Omental fat pad (tissue), 4 donors: Measurements from ENCODE around the gene WDR76. TPM values are rescaled to one million over a fixed set of nuclear protein-coding genes. Genes with fewer than 3 reads are reported as not detected.

Source experiments
- ATAC-seq: fragments of 150-250 bp; one replicate; pipeline ENCODE4 v1.9.1; 2016; ENCODE audit warnings: mild to moderate bottlenecking, moderate library complexity; ENCODE audit not compliant: low FRiP score
- DNase-seq: peaks from one replicate; pipeline ENCODE4 v3.0.0-alpha.2; 2019; ENCODE audit warnings: low spot score
- total RNA-seq, 4 donors: library from RNA; depleted of rRNA; stranded (reverse); fragments of >200 nt; gene quantifications; one replicate each; pipeline ENCODE4 v1.1.0, GENCODE V29; 2016
- TF ChIP-seq, protein P1 (sequence below), 3 donors: fragments of 450-650 bp; IDR thresholded peaks; one replicate each; pipeline ENCODE4 v1.5.1; 2016 to 2017; ENCODE audit warnings: antibody characterized with exemption in 3 of 3, mild to moderate bottlenecking in 3 of 3, moderate library complexity in 2 of 3

Gene WDR76
- total RNA-seq, 4 donors from 2014 or later = 2.0 to 9.9 (median 3.2) TPM

DNA sequence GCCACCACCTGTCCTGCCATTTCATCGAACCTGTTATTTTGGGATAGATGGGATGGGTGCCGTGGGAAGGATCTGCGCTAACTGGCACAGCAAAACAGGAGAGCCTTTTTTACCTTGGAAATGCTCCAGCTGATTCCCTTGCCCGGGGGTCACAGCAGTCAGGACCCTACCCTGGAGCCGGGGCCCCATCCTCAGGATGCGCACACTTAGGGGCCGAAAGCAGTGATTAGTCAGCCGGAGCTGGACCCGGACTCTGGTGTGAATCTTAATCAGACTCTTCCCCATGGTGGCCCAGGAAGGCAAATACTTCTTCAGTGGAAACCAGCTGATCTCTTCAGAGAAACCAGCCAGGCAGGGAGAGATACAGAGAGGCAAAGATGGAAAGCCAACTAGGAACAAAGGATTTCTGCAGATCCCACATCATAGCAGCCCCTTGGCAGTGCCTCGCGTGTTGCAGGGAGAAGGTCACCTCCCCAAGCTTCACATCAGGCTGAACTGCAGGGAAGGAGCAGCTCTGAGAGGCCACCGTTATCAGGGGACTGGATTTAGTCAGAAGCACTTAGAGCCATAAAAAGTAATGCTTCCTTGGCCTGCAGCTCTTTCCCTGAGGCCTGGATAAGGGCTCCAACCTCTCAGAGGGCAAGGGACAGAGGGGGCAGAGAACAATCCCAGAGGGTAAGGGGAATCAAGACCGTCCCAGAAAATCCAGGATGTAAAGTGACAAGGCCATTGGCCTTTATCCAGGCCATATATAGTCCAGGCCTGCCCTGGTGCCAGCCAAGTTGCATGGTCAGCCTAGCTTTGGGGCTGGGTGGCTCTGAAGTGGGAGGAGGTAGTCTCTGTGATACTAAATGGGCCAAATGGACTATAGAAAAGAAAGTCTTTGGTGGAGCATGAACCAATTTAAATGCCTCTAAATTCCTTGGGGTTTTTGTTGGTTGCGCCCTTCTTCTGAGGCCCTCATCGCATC is 52.9 kb downstream of the WDR76 start:
- TF ChIP-seq, protein P1, sequence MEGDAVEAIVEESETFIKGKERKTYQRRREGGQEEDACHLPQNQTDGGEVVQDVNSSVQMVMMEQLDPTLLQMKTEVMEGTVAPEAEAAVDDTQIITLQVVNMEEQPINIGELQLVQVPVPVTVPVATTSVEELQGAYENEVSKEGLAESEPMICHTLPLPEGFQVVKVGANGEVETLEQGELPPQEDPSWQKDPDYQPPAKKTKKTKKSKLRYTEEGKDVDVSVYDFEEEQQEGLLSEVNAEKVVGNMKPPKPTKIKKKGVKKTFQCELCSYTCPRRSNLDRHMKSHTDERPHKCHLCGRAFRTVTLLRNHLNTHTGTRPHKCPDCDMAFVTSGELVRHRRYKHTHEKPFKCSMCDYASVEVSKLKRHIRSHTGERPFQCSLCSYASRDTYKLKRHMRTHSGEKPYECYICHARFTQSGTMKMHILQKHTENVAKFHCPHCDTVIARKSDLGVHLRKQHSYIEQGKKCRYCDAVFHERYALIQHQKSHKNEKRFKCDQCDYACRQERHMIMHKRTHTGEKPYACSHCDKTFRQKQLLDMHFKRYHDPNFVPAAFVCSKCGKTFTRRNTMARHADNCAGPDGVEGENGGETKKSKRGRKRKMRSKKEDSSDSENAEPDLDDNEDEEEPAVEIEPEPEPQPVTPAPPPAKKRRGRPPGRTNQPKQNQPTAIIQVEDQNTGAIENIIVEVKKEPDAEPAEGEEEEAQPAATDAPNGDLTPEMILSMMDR (IDR thresholded peaks at IDR 0.05) = no peak
- DNase-seq (no peak), ATAC-seq (no peak)

DNA sequence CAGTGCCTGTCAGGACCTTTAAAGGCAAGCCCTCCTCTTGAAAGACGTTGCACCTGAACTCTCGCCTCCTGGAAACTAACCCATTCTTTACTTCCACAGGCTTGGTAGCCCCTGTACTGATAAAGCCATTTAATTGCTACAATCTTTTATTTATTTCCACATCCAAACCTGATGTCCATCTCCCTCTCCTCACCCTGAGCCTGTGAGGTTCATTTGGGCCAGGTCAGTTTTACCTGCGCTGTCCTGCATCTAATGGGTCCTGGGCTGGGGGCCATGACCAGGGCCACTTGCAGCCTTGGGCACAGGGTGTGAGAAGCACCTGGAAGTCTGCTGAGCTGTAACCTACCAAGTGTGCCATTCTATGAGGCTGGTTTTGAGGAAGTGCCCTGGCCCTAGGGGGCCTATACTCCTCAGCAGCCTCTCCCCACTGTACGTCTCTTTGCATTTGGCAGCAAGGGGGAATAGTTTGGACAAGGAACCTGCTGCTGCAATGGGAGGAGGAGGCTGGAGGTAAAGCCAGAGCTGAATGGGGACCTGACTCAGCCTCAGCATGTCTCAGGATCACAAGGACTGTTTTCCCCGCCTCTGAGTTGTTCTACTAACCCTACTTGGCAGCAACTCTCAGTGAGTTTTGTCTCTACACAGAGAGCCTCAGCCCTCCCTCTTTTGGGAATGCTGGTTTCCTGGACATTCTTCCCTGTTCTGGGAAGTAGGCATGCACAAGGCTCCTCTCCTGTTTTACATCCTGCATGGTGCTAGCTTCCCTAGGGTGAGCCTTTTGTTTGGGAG is 53.8 kb downstream of the WDR76 start:
- no peak for DNase-seq
- TF ChIP-seq, protein P1 (IDR thresholded peaks at IDR 0.05) = no peak
- no peak for ATAC-seq

DNA sequence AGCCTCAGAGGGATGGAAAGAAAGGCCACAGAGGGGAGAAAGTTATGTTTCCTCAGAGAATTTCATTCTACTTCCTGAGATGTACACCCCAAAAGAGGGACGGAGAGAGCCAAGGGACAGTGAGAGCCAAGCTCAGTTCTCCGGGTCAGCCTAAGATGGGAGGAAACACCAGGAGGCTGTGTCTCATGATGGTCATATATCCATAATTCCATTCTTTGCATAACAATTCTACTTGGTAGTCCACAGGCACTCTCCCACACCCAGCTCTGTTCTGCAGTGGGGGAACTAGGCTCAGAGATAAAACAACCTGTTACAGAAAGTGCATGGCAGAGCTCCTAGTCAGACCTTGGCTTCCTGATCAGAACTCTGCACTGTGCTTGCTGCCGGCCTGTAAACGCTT is 54.4 kb downstream of the WDR76 start:
- DNase-seq (no peak), ATAC-seq (no peak)
- TF ChIP-seq, protein P1 (IDR thresholded peaks at IDR 0.05) = no peak

DNA sequence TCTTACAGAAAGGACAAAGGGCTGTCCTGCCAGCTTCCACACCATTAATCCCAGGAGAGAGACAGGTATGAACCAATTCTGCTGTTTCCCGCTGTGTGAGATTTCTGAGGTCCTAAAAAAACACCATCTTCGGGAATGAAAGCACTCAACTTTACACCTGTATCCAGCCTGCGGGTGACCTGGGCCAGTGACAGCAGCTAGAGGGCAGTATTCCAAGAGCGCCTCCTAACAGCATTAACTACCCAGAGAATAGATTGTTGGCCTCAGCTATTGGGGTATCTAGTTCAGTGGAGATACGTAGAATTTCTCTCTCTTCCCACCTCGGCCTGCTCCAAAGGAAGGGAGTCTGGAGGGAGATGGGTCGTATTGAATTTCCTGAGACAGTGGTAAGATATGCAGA is 55.1 kb downstream of the WDR76 start:
- ATAC-seq = no peak
- TF ChIP-seq, protein P1 (IDR thresholded peaks at IDR 0.05) = no peak
- no peak for DNase-seq

DNA sequence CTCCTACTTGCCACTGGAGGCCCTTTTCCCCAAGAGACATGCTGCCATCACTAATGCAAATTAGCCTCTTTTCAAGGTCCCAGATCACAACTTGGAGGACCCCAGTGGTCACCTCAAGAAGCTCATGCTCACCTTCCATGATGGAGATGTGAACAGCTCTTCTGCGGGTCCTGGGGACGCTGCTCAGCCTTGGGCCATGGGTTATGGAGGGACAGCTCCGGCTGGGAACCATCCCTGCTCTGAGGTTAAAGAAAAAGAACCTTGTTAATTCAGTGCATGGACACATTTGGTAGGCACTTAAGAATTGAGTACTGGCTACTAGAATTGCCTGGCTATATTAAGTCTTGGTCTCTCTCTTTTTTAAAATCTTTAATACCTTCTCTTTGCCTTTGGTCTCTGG is 56.8 kb downstream of the WDR76 start:
- no peak for DNase-seq
- ATAC-seq = no peak
- TF ChIP-seq, protein P1 (IDR thresholded peaks at IDR 0.05) = no peak

DNA sequence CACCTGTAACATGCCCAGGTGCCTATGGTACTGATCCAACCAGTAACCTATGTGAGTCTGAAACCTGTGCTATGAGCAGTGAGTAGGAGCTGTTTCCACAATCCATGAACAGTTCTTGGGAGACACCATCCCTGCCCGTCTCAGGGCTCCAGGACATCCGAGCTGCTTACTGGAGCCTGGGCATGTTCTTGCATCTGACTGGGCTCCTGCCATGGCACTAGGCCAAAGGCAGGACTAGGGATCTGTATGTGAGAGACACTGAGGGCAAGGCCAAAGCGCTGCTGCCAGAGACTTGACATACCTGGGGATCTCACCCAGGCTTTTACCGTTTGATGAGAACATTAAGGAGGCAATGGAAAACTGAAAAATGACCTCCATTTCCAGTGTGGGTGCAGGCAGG is 59.8 kb downstream of the WDR76 start:
- TF ChIP-seq, protein P1 (IDR thresholded peaks at IDR 0.05) = no peak
- ATAC-seq (no peak), DNase-seq (no peak)
